ENCODE measurements around the gene R3HDM2.
A peak's percentile ranks its signal among the peaks of the same experiment; 100 is the strongest.

Gene R3HDM2

GRCh38 chr12:57250956-57251355 lies 179.9 kb downstream of the R3HDM2 start, which contains the start of gene STAC3:
TSS of gene STAC3 (minus strand) at chr12:57251187. CDS start at chr12:57249636, 1,551 bp downstream.
- Histone ChIP-seq H4K20me1 (ENCODE audit: insufficient read depth, low read length, poor library complexity, severe bottlenecking) (no peaks in the 10 kb centered on the region), H2AFZ (ENCODE audit: low read length) (no peak within 1 kb of the TSS), H3K4me2 (ENCODE audit: low read depth, low read length, poor library complexity, severe bottlenecking) (no peak within 1 kb of the TSS), H3K4me1 (ENCODE audit: insufficient read depth, low read length, poor library complexity, severe bottlenecking) (peaks cover 17% of the 10 kb centered on the region), H3K36me3 (ENCODE audit: insufficient read depth, low read length) (peaks cover 4% of the 10 kb centered on the region; the same call in 1 of the 2 replicates), H3F3A (ENCODE audit: low read depth) (peaks cover 4% of the 10 kb centered on the region; the same call in 1 of the 2 replicates), H3K79me2 (ENCODE audit: insufficient read depth, low read length) (peaks cover 6% of the 10 kb centered on the region), H3K9ac (ENCODE audit: low read depth, low read length, poor library complexity, severe bottlenecking) (no peak within 1 kb of the TSS), H3K4me3 (ENCODE audit: low read length, poor library complexity, severe bottlenecking) (no peak within 1 kb of the TSS), H3K27me3 (ENCODE audit: insufficient read depth, low read length, poor library complexity, severe bottlenecking) (no peaks in the 10 kb centered on the region), H3K9me2 (replicated peaks; ENCODE audit: low read depth, low read length) (no peaks in the 10 kb centered on the region), H3K9me3 (ENCODE audit: insufficient read depth, low read depth, low read length) (no peaks in the 10 kb centered on the region)
- no peak for TF ChIP-seq EZH2phosphoT487 (IDR thresholded peaks at IDR 0.05; ENCODE audit: borderline replicate concordance)
- TF ChIP-seq, protein P1, sequence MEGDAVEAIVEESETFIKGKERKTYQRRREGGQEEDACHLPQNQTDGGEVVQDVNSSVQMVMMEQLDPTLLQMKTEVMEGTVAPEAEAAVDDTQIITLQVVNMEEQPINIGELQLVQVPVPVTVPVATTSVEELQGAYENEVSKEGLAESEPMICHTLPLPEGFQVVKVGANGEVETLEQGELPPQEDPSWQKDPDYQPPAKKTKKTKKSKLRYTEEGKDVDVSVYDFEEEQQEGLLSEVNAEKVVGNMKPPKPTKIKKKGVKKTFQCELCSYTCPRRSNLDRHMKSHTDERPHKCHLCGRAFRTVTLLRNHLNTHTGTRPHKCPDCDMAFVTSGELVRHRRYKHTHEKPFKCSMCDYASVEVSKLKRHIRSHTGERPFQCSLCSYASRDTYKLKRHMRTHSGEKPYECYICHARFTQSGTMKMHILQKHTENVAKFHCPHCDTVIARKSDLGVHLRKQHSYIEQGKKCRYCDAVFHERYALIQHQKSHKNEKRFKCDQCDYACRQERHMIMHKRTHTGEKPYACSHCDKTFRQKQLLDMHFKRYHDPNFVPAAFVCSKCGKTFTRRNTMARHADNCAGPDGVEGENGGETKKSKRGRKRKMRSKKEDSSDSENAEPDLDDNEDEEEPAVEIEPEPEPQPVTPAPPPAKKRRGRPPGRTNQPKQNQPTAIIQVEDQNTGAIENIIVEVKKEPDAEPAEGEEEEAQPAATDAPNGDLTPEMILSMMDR (conservative IDR thresholded peaks at IDR 0.05; ENCODE audit: low read length) = no peak

GRCh38 chr12:57250541-57250940 lies 180.3 kb downstream of the R3HDM2 start:
- no peaks in the 10 kb centered on the region for H4K20me1 ChIP-seq (ENCODE audit: insufficient read depth, low read length, poor library complexity, severe bottlenecking)
- H3K4me1 ChIP-seq (ENCODE audit: insufficient read depth, low read length, poor library complexity, severe bottlenecking) = peaks cover 17% of the 10 kb centered on the region
- H3K36me3 ChIP-seq (ENCODE audit: insufficient read depth, low read length) = no peaks in the 10 kb centered on the region
- no peaks in the 10 kb centered on the region for H3K27me3 ChIP-seq (ENCODE audit: insufficient read depth, low read length, poor library complexity, severe bottlenecking)
- H2AFZ ChIP-seq (ENCODE audit: low read length) = no peak overlapping the region
- H3K9ac ChIP-seq (ENCODE audit: low read depth, low read length, poor library complexity, severe bottlenecking) = no peak overlapping the region
- TF ChIP-seq, protein P1 (conservative IDR thresholded peaks at IDR 0.05; ENCODE audit: low read length) = no peak
- TF ChIP-seq EZH2phosphoT487 (IDR thresholded peaks at IDR 0.05; ENCODE audit: borderline replicate concordance) = no peak
- no peaks in the 10 kb centered on the region for H3K9me2 ChIP-seq (replicated peaks; ENCODE audit: low read depth, low read length)
- H3K4me2 ChIP-seq (ENCODE audit: low read depth, low read length, poor library complexity, severe bottlenecking) = no peak overlapping the region
- H3F3A ChIP-seq (ENCODE audit: low read depth) = peaks cover 4% of the 10 kb centered on the region; the same call in 1 of the 2 replicates
- H3K79me2 ChIP-seq (ENCODE audit: insufficient read depth, low read length) = peaks cover 6% of the 10 kb centered on the region
- H3K4me3 ChIP-seq (ENCODE audit: low read length, poor library complexity, severe bottlenecking) = no peak overlapping the region
- H3K9me3 ChIP-seq (ENCODE audit: insufficient read depth, low read depth, low read length) = no peaks in the 10 kb centered on the region

DNA sequence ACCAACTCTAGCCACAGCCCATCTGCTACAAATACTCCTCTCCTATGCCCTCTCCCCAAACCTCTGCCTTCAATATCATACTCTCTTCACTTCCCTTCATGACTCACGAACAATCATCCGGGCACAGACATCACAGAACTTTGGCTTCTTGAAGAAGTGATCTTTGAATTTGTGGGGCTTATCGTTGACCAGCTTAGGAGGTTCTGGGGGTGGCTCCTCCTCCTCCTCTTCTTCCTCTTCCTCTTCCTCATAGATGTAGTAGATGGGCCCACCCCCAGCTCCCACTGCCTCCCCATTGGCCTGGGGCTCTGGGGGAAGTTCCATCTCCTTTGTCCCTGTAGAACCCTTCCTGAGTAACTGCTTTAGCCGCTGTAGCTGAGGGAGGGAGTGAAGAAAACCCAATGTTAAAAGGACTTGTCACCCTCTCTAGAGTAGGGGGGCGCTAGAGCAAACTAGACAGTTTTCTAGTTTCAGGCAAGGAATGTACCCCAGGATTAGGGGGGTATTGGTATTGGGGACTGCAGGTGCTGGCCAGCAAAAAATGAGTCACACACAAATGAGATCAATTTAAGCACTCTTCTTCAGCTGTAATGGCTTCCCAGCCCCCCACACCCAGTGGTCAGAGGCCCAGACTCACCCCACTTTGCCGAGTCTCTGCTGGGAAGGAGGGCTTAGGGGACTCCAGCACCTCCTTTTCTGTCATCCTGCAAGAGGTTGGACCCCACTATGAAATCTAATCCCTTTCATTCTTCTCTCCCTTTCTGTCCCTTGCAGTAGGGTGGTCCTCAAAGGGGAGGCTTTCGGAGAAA lies 181.7 kb downstream of the R3HDM2 start:
- Histone ChIP-seq H2AFZ (ENCODE audit: low read length) (peak overlapping the region; percentile 44), H3K9me3 (ENCODE audit: insufficient read depth, low read depth, low read length) (no peaks in the 10 kb centered on the region)
- no peak for TF ChIP-seq EZH2phosphoT487 (IDR thresholded peaks at IDR 0.05; ENCODE audit: borderline replicate concordance)
- TF ChIP-seq, protein P1 (conservative IDR thresholded peaks at IDR 0.05; ENCODE audit: low read length) = peak; percentile 45

More for the DNA sequence above, 181.7 kb downstream of the R3HDM2 start:
- Histone ChIP-seq H3K4me3 (ENCODE audit: low read length, poor library complexity, severe bottlenecking) (peak overlapping the region; percentile 77), H3K9me2 (replicated peaks; ENCODE audit: low read depth, low read length) (no peaks in the 10 kb centered on the region), H3K36me3 (ENCODE audit: insufficient read depth, low read length) (no peaks in the 10 kb centered on the region), H3K27me3 (ENCODE audit: insufficient read depth, low read length, poor library complexity, severe bottlenecking) (no peaks in the 10 kb centered on the region), H3K9ac (ENCODE audit: low read depth, low read length, poor library complexity, severe bottlenecking) (peak overlapping the region; percentile 75), H3F3A (ENCODE audit: low read depth) (peaks cover 4% of the 10 kb centered on the region; the same call in 1 of the 2 replicates), H3K4me1 (ENCODE audit: insufficient read depth, low read length, poor library complexity, severe bottlenecking) (peaks cover 17% of the 10 kb centered on the region), H4K20me1 (ENCODE audit: insufficient read depth, low read length, poor library complexity, severe bottlenecking) (no peaks in the 10 kb centered on the region), H3K79me2 (ENCODE audit: insufficient read depth, low read length) (peaks cover 6% of the 10 kb centered on the region), H3K4me2 (ENCODE audit: low read depth, low read length, poor library complexity, severe bottlenecking) (peak overlapping the region; percentile 89)
